GM23248 (cell line): ENCODE data around the gene FERMT2. TPM values are rescaled to one million over a fixed set of nuclear protein-coding genes. Genes with fewer than 3 reads are reported as not detected.

Source experiments
- DNase-seq: peaks from one replicate; pipeline ENCODE4 v3.0.0-alpha.2; 2015
- H2AFZ ChIP-seq: fragments of 200-600 bp; sonication (generic); 2 replicates; pipeline ENCODE4 v1.6.1; 2016; ENCODE audit warnings: antibody characterized with exemption
- H3F3A ChIP-seq: fragments of 200-600 bp; sonication (generic); 2 replicates; pipeline ENCODE4 v1.6.1; 2016; ENCODE audit warnings: mild to moderate bottlenecking, antibody characterized with exemption, mixed run types; ENCODE audit not compliant: insufficient read depth
- H3K27ac ChIP-seq: fragments of 200-600 bp; sonication (generic); 2 replicates; pipeline ENCODE4 v1.5.1; 2016; ENCODE audit warnings: mild to moderate bottlenecking
- H3K27me3 ChIP-seq: fragments of 200-600 bp; sonication (generic); replicated peaks from 2 replicates; pipeline ENCODE4 v1.6.1; 2016; ENCODE audit warnings: mild to moderate bottlenecking; ENCODE audit not compliant: insufficient read depth
- H3K36me3 ChIP-seq: fragments of 200-600 bp; sonication (generic); 2 replicates; pipeline ENCODE4 v1.6.1; 2016; ENCODE audit warnings: low read depth, mild to moderate bottlenecking
- H3K4me1 ChIP-seq: fragments of 200-600 bp; sonication (generic); 2 replicates; pipeline ENCODE4 v1.6.1; 2016; ENCODE audit warnings: mild to moderate bottlenecking; ENCODE audit not compliant: insufficient read depth
- H3K4me2 ChIP-seq: fragments of 200-600 bp; sonication (generic); one replicate; pipeline ENCODE4 v1.6.1; 2016; ENCODE audit warnings: mild to moderate bottlenecking; ENCODE audit not compliant: unreplicated experiment
- H3K4me3 ChIP-seq: fragments of 200-600 bp; sonication (generic); 2 replicates; pipeline ENCODE4 v1.5.1; 2016; ENCODE audit warnings: mild to moderate bottlenecking
- H3K79me2 ChIP-seq: fragments of 200-600 bp; sonication (generic); 2 replicates; pipeline ENCODE4 v1.6.1; 2016; ENCODE audit warnings: mild to moderate bottlenecking; ENCODE audit not compliant: insufficient read depth
- H3K9ac ChIP-seq: fragments of 200-600 bp; sonication (generic); 2 replicates; pipeline ENCODE4 v1.6.1; 2016; ENCODE audit warnings: mild to moderate bottlenecking
- H3K9me2 ChIP-seq: fragments of 200-600 bp; sonication (generic); 2 replicates; pipeline ENCODE4 v1.6.1; 2016; ENCODE audit warnings: mixed run types, mild to moderate bottlenecking, moderate library complexity; ENCODE audit not compliant: insufficient read depth
- H3K9me3 ChIP-seq: fragments of 200-600 bp; sonication (generic); one replicate; pipeline ENCODE4 v1.6.1; 2017; ENCODE audit warnings: low read depth
- H4K20me1 ChIP-seq: fragments of 200-600 bp; sonication (generic); 2 replicates; pipeline ENCODE4 v1.6.0; 2016; ENCODE audit not compliant: insufficient read depth
- EZH2 ChIP-seq: fragments of 200-600 bp; sonication (generic); IDR thresholded peaks from 2 replicates; pipeline ENCODE4 v1.6.1; 2018; ENCODE audit warnings: antibody characterized with exemption, mild to moderate bottlenecking; ENCODE audit not compliant: insufficient read depth, poor library complexity, severe bottlenecking
- EZH2phosphoT487 ChIP-seq: fragments of 200-600 bp; sonication (generic); IDR thresholded peaks from 2 replicates; pipeline ENCODE4 v1.6.1; 2018; ENCODE audit warnings: antibody characterized with exemption, moderate library complexity, mild to moderate bottlenecking, low read depth; ENCODE audit not compliant: insufficient read depth
- WGBS, 2 experiments: methylation state at CpG; one replicate each; pipeline ENCODE4 v1.1.6; 2015 to 2017; ENCODE audit warnings: low lambda C conversion rate in 2 of 2, low coverage in 1 of 2; ENCODE audit errors: missing lambda C conversion rate in 2 of 2; 5-methylcytosine and 5-hydroxymethylcytosine counted together
- in situ Hi-C: fragments of 300-500 bp; cut with MboI; formaldehyde crosslinking; loops from 2 replicates; pipeline ENCODE4 v1.15.0; 2020
- polyA plus RNA-seq: library from polyadenylated mRNA; unstranded; fragments of >200 nt; fragmentation: Nextera tagmentation; extraction: Ambion mirVana; gene quantifications from 2 replicates; pipeline ENCODE4 v1.2.1, GENCODE V29; 2016
- total RNA-seq: library from RNA; depleted of rRNA; stranded (reverse); fragments of >200 nt; shearing (Covaris generic); gene quantifications from 2 replicates; pipeline ENCODE4 v1.2.3, GENCODE V29; 2014

FERMT2 gene
- total and polyA plus RNA-seq, 2 experiments from 2014 or later: 124 to 217 TPM

DNA sequence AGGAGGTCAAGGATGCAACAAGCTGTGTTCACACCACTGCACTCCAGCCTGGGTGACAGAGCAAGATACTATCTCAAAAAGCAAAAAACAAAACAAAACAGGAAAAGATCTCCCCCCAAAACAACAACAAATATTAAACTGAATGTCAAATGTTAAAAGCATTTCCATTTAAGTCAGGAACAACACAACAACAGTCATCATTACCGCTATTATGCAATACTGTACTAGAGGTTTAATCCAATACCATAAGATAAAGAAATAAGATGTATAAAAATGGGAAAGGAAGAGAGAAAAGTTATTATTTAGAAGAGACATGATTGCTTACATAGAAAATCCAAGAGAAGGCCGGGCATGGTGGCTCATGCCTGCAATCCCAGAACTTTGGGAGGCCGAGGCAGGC, 36.6 kb downstream of the FERMT2 start:
- Histone ChIP-seq H3K9me2 (no peaks in the 10 kb centered on the region), H3K36me3 (peaks cover 28% of the 10 kb centered on the region), H3K27ac (no peak overlapping the region), H4K20me1 (peaks cover 6% of the 10 kb centered on the region; the same call in 1 of the 2 replicates), H3F3A (peaks cover 77% of the 10 kb centered on the region), H3K9me3 (no peaks in the 10 kb centered on the region), H2AFZ (no peak overlapping the region), H3K79me2 (peaks cover 100% of the 10 kb centered on the region), H3K4me3 (no peak overlapping the region), H3K9ac (no peak overlapping the region), H3K27me3 (no peaks in the 10 kb centered on the region), H3K4me2 (no peak overlapping the region), H3K4me1 (peaks cover 53% of the 10 kb centered on the region)
- TF ChIP-seq EZH2: no peak
- TF ChIP-seq EZH2phosphoT487: no peak
- in situ Hi-C loops: no loop called here
- DNase-seq: no peak
- WGBS, 2 experiments: 95 to 97% methylated on average over 3 of the region's 3 CpGs

DNA sequence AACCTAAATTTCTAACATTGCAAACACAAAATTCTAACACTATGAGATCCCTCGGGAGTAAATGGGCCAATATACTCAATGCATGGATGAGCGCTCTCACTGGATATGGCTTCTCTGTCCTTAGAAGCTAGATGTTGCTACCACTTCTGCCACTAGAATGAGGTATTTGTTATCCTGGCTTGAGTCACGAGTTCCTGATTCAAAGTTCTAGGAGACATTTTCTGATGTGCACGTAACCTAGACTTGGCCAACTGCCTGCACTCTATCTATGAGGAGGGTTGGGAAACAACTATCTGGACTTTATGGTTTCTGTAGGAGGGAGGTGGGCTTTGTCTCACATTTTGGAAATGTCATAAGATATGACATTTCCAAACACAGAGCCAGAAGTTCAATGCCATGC, 37.6 kb downstream of the FERMT2 start:
- H3K4me3 ChIP-seq: no peak overlapping the region
- TF ChIP-seq EZH2: no peak
- TF ChIP-seq EZH2phosphoT487: no peak
- peak; percentile 56 for DNase-seq
- 68% methylated on average over 4 of the region's 4 CpGs for WGBS, 2 experiments
- peaks cover 76% of the 10 kb centered on the region for H3F3A ChIP-seq
- in situ Hi-C loops: no loop called here
- H3K36me3 ChIP-seq: peaks cover 35% of the 10 kb centered on the region
- H3K4me1 ChIP-seq: peaks cover 42% of the 10 kb centered on the region
- no peaks in the 10 kb centered on the region for H3K9me3 ChIP-seq
- H3K27me3 ChIP-seq: no peaks in the 10 kb centered on the region
- H3K4me2 ChIP-seq: no peak overlapping the region
- H3K79me2 ChIP-seq: peaks cover 100% of the 10 kb centered on the region
- no peaks in the 10 kb centered on the region for H3K9me2 ChIP-seq
- no peak overlapping the region for H3K27ac ChIP-seq
- no peak overlapping the region for H3K9ac ChIP-seq
- no peak overlapping the region for H2AFZ ChIP-seq
- peaks cover 6% of the 10 kb centered on the region; the same call in 1 of the 2 replicates for H4K20me1 ChIP-seq

DNA sequence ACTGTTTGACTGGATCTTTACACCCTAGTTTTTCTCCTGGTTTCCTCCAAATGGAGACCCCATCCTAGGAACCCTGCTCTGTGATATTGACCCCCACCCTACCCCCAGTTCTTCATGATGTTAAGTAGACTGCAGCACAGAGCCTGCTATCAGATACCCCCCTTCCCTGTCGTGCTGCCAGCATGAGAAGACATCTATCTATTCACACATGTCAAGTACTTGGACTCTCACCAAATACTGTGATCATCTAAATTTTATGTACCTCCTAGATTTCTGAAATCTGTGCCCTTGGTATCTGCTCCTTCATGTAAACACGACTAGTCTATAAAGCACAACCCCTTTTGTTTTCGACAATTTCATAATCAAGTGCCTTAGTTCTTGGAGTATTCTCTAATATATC, 38.9 kb downstream of the FERMT2 start:
- in situ Hi-C loops: no loop called here
- no peak overlapping the region for H2AFZ ChIP-seq
- H3K9ac ChIP-seq: no peak overlapping the region
- H3K27me3 ChIP-seq: no peaks in the 10 kb centered on the region
- no peaks in the 10 kb centered on the region for H3K9me2 ChIP-seq
- H3F3A ChIP-seq: peaks cover 74% of the 10 kb centered on the region
- H3K4me2 ChIP-seq: no peak overlapping the region
- WGBS, 2 experiments: 87 to 93% methylated on average over 3 of the region's 3 CpGs
- H3K27ac ChIP-seq: no peak overlapping the region
- TF ChIP-seq EZH2phosphoT487 (no peak), EZH2 (no peak)
- peaks cover 6% of the 10 kb centered on the region; the same call in 1 of the 2 replicates for H4K20me1 ChIP-seq
- no peak for DNase-seq
- peaks cover 37% of the 10 kb centered on the region for H3K4me1 ChIP-seq
- no peak overlapping the region for H3K4me3 ChIP-seq
- H3K79me2 ChIP-seq: peaks cover 100% of the 10 kb centered on the region
- H3K36me3 ChIP-seq: peaks cover 27% of the 10 kb centered on the region
- no peaks in the 10 kb centered on the region for H3K9me3 ChIP-seq

DNA sequence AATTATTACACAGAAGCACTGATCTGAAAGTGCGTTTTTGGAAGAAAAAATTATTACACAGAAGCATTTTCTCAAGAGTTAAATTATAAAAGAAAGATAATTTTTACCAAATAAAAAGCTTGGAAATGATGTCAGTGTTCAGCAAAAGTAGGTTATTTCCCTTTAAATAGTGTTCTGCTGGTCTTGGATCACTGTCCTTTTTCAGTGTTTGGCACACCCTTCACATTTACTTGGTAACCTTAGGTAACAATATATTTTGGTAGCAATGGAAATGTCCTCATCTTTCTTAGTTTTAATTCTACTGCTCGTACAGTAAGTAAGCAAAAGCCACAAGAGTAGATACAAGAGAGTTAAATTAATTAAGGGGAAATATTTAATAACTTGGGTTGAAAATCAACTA, 40.3 kb downstream of the FERMT2 start:
- 0 out of 2 replicates have a peak overlapping the region, but pooled peaks have one; percentile 4 for H3K9ac ChIP-seq
- TF ChIP-seq EZH2phosphoT487: no peak
- TF ChIP-seq EZH2: no peak
- peaks cover 40% of the 10 kb centered on the region for H3K4me1 ChIP-seq
- peak overlapping the region; percentile 12 for H3K4me2 ChIP-seq
- H3K9me3 ChIP-seq: no peaks in the 10 kb centered on the region
- no peaks in the 10 kb centered on the region for H3K9me2 ChIP-seq
- H3F3A ChIP-seq: peaks cover 72% of the 10 kb centered on the region
- H4K20me1 ChIP-seq: peaks cover 6% of the 10 kb centered on the region; the same call in 1 of the 2 replicates
- H3K27me3 ChIP-seq: no peaks in the 10 kb centered on the region
- WGBS, 2 experiments: 34% methylated on average over 2 of the region's 2 CpGs
- peak; percentile 55 for DNase-seq
- H2AFZ ChIP-seq: no peak overlapping the region
- H3K36me3 ChIP-seq: peaks cover 14% of the 10 kb centered on the region; the same call in 1 of the 2 replicates
- in situ Hi-C loops: no loop called here
- no peak overlapping the region for H3K4me3 ChIP-seq
- peak overlapping the region; percentile 45 for H3K27ac ChIP-seq
- H3K79me2 ChIP-seq: peaks cover 100% of the 10 kb centered on the region

DNA sequence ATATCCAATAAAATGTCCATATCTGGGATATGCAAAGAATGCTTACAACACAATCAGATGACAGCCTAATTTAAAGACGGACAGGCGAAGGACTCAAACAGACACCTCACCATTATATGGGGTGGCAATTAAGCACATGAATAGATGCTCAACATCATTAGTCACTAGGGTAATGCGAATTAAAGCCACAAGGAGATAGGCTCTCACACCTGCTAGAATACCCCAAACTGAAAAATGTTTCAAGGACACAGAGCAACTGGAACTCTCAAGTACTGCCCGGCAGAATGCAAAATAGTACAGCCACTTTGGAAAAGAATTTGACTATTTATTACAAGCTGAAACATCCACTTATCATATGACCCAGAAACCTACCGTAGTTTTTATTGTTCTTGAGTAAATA, 42.9 kb downstream of the FERMT2 start:
- Histone ChIP-seq H3K4me3 (no peak overlapping the region), H4K20me1 (no peaks in the 10 kb centered on the region), H3K4me2 (no peak overlapping the region), H3K9me3 (no peaks in the 10 kb centered on the region), H3K9me2 (no peaks in the 10 kb centered on the region), H3K4me1 (peaks cover 59% of the 10 kb centered on the region), H3K36me3 (peaks cover 10% of the 10 kb centered on the region; the same call in 1 of the 2 replicates), H3K27me3 (no peaks in the 10 kb centered on the region), H3K9ac (no peak overlapping the region), H2AFZ (no peak overlapping the region), H3F3A (peaks cover 73% of the 10 kb centered on the region), H3K79me2 (peaks cover 100% of the 10 kb centered on the region), H3K27ac (no peak overlapping the region)
- in situ Hi-C loops: no loop called here
- WGBS, 2 experiments: 97 to 99% methylated on average over 5 of the region's 5 CpGs
- DNase-seq: no peak
- TF ChIP-seq EZH2 (no peak), EZH2phosphoT487 (no peak)
